ENCODE measurements around the gene GLT6D1. TPM values are rescaled to one million over a fixed set of nuclear protein-coding genes. Genes with fewer than 3 reads are reported as not detected.

The GLT6D1 gene
- total and polyA plus RNA-seq, 2 of the 8 experiments (the other 6 are each of a cell fraction or from before 2014, with no cell fraction given), result 1.3 to 2.1 TPM

DNA sequence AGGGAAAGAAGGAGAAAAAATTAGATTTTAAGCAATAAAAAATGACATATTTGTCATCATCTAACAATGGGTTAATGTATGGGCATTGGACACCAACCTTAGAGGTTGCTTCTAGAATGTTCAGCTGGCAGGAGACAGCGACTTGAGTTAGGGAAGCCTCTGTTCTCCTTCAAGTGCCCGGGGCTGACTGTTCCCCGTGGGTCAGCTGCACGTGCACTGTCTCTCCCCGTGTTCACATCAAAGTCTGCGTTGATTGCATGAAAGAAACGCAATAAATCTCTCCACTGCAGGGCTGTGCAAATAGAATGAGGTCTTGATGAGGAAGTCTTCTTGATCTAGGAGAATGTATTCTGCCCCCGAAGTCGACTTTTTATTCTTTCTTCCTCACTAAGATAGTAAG is at the start of gene GLT6D1 (continued):
- TF ChIP-seq, protein P1, sequence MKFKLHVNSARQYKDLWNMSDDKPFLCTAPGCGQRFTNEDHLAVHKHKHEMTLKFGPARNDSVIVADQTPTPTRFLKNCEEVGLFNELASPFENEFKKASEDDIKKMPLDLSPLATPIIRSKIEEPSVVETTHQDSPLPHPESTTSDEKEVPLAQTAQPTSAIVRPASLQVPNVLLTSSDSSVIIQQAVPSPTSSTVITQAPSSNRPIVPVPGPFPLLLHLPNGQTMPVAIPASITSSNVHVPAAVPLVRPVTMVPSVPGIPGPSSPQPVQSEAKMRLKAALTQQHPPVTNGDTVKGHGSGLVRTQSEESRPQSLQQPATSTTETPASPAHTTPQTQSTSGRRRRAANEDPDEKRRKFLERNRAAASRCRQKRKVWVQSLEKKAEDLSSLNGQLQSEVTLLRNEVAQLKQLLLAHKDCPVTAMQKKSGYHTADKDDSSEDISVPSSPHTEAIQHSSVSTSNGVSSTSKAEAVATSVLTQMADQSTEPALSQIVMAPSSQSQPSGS (IDR thresholded peaks at IDR 0.05; ENCODE audit: low read length), result no peak
- TF ChIP-seq BACH1 (IDR thresholded peaks at IDR 0.05; ENCODE audit: low read length), result no peak
- TF ChIP-seq SP1 (IDR thresholded peaks at IDR 0.05; ENCODE audit: low read depth, low read length), result no peak
- TF ChIP-seq RFX5 (IDR thresholded peaks at IDR 0.05; ENCODE audit: borderline replicate concordance, low read depth, low read length), result no peak
- TF ChIP-seq SP2 (IDR thresholded peaks at IDR 0.05; ENCODE audit: low read length), result no peak
- no peak for TF ChIP-seq RBBP5 (IDR thresholded peaks at IDR 0.05; ENCODE audit: borderline replicate concordance, low read depth, low read length)
- TF ChIP-seq NRF1 (IDR thresholded peaks at IDR 0.05; ENCODE audit: low read depth, low read length), result no peak
- no peak for TF ChIP-seq RNF2 (IDR thresholded peaks at IDR 0.05; ENCODE audit: borderline replicate concordance, low read depth, low read length, missing control alignments, poor library complexity, severe bottlenecking)
- TF ChIP-seq EGR1 (IDR thresholded peaks at IDR 0.05; ENCODE audit: borderline replicate concordance, low read depth, low read length), result no peak

All from H1 (cell line).